Measurements from ENCODE around the gene IL36RN. TPM values are rescaled to one million over a fixed set of nuclear protein-coding genes. Genes with fewer than 3 reads are reported as not detected.
"Not testable (repeated sequence)": the region's sequence is repeated elsewhere in the genome, so short reads cannot be mapped to it uniquely, and the experiment has no call there.

IL36RN gene
- total RNA-seq, 2 donors from 2014 or later: not detected

DNA sequence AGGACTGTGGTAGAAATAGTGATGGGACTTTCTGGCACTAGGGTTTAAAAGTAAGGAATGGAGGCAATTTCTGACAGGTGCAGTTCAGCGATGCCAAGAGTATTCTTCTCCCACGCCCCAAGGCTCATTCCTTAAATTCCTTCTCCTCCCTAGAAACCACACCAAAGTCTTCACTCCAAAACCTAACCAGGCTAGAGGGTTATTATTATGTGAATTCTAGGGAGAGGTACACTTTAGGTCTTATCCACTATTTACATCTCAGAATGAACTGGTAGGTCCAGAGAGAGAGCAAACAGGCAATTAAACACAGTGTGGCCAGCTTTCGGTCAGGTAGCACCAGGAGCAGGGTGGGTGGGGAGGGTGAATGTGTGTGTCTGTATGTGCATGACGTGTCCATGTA lies 20.1 kb downstream of the IL36RN start:
- H3K9me3 Mint-ChIP-seq: no peaks in the 10 kb centered on the region
- no peaks in the 10 kb centered on the region for H3K36me3 Mint-ChIP-seq
- ATAC-seq: no peak
- DNase-seq (ENCODE audit: low spot score in 2 of 2): no peak
- H3K27ac Mint-ChIP-seq: no peak overlapping the region

DNA sequence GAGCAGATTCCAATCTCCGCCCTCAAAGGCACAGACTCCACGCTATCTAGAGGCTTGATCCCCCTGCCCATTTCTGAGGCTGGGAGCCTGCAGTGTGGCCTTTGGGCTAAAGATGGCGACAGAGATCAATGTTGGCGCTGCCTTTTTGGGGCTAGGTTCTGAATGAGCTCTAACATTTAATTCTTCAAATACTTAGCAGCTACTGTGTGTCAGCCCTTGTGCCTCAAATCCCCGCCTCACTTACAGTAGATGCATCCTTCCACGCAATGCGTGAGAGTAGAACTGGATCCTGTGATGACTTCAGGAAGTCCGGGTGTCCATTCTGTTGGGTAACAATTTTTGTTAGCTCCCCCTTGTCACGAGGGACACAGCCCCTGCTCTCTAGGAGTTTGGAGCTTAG lies 21.1 kb downstream of the IL36RN start:
- no peaks in the 10 kb centered on the region for H3K9me3 Mint-ChIP-seq
- no peak overlapping the region for H3K27ac Mint-ChIP-seq
- no peaks in the 10 kb centered on the region for H3K36me3 Mint-ChIP-seq
- ATAC-seq: peak; percentile 56 to 72
- DNase-seq (ENCODE audit: low spot score in 2 of 2): peak in 1 of 2 donors; percentile 67

DNA sequence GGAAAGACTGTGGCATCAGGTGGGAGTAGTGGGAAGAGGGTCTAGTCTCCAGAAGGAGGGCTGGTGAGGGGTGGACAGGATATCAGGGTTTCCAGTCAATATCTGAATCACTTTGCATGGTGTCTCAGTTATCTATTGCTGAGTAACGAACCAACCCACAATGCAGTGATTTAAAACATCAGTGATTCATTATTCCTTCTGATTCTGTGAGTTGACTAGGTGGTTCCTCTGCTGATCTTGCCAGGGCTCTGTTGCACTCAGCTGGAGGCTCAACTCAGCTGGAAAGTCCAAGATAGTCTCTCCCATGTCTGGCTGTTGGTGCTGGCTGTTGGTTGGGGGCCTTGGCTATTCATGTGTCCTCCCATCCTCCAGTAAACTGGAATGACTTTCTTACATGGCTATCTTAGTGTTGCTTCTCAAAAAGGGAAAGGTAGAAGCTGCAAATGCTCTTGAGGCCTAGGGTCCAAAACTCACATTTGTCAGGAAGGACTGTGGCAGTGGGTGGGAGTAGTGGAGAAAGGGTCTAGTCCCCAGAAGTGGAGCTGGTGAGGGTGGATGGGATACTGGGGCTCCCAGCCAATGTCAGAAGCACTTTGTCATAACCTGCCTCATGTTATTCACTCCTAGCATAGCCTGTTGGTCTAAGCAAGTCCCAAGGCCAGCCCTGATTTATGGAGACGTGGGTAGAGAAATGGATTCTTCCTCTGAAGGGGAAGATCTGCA lies 22.7 kb downstream of the IL36RN start:
- ATAC-seq: peak in 1 of 2 donors; percentile 41

DNA sequence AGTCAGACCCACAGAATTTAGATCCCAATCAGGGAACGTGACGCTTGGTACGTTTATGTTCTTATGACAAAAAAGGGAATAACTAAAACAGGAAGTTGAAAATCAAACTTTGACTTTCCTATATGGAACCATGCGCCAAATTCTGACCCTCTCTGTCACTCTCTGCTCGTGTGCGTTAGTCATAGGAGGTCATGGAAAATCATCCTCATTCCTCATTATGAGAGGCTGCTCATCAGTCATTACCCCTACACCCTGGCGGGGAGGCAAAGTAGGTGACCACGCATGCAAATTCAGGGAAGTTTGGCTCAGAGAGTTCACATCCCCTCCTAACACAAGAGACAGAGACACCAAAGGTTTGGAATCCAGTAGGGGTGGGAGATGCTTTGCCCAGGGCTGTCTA lies 24.3 kb downstream of the IL36RN start:
- no peak overlapping the region for H3K27ac Mint-ChIP-seq
- H3K9me3 Mint-ChIP-seq: no peaks in the 10 kb centered on the region
- peak in 1 of 2 donors; percentile 68 for ATAC-seq
- no peak for DNase-seq (ENCODE audit: low spot score in 2 of 2)
- H3K36me3 Mint-ChIP-seq: no peaks in the 10 kb centered on the region

More for the DNA sequence above, 22.7 kb downstream of the IL36RN start:
- DNase-seq (ENCODE audit: low spot score in 2 of 2): no peak
- Mint-ChIP-seq H3K36me3 (no peaks in the 10 kb centered on the region), H3K9me3 (no peaks in the 10 kb centered on the region), H3K27ac (no peak overlapping the region)

DNA sequence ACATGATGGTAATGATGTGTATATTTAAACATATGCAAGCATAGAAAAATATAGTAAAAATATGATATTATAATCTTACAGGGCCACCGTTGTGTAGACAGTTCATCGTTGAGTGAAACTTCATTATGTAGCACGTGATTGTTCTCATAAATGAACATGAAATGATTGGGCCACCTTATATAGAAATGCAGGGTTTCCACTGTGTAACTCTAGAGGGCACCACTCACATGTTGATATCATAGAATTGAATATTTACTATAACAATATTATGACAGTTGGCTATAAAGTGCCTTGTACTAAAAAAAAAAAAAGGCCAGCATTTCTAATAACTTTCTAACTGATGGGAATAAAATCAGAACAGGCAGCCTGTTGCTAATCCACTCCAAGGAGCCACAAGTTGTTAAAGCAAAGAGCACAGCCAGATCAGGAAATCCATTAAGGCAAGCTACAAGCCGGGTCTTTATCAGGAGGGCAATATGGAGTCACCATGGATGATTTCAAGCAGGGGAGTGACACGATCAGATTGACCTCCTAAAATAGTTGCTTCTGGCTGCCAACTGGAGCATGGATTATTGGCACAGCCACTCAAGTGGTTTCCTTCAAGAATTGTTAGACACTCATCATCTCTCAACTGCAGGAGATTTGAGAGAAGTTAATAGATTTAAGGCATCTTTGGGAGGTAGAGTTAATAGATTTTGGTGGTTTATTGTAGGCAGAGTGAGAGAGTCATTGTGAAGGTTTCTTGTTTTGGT lies 25.4 kb downstream of the IL36RN start:
- ATAC-seq (peak; percentile 60 to 74), DNase-seq (ENCODE audit: low spot score in 2 of 2) (no peak)
- no peak overlapping the region for H3K27ac Mint-ChIP-seq
- H3K9me3 Mint-ChIP-seq: no peaks in the 10 kb centered on the region
- no peaks in the 10 kb centered on the region for H3K36me3 Mint-ChIP-seq

DNA sequence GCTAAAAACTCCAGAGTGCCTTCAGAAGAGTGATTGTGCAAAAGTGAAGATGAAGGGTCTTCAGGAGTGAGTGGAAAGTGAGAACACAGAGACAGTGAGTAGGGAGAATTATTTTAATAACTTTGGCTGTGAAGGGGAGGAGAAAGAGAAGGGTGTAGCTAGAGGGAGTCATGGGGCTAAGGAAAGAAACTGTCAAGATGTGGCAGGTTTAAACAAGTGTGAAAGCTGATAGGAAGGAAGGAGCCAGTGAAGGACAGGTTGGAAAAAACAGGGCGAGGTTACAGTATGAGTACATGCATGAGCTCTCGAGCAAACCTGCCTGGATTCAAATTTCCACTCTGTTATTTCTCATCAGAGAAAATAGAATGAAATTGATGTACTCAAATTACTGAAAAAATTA lies 26.5 kb downstream of the IL36RN start:
- Mint-ChIP-seq H3K36me3 (no peaks in the 10 kb centered on the region), H3K27ac (peak overlapping the region in 1 of 2 donors; percentile 11), H3K9me3 (no peaks in the 10 kb centered on the region)
- DNase-seq (ENCODE audit: low spot score in 2 of 2) (no peak), ATAC-seq (no peak)

DNA sequence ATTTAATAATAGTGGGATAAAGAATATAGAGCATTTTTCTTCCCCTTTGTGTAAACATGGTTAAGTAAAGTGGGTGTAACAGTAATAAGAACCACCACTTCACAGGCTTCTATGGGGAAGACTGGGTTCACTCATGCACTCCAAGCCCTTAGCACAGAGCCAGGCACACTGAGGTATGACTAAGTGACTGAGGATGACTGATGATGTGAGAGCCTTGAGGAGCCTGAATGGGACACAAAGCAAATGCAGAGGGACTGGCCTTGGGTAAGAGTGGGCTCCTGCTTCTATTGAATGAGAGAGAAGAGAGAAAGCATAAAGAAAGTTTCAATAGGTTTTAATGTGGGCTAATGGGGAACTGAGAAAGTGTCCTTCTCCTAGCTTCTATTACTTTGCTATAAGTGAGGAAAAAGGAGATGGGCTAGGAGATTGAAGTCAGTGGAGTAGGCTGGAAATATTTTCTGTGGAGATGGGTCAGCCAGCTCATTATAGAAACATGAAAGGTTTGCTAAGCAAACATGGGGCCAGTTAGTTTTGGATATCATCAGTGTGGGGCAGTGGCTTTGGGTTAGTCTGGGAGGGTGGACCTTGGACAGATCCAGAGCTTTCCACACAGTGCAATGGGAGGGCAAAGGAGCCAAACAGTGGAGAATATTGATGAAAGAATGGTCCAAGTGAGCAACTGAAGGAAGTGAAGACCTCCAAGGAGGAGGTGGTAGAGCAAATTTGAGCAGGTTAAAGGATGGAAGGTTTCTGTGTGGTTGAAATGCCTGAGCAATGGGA lies 29.4 kb downstream of the IL36RN start:
- no peaks in the 10 kb centered on the region for H3K36me3 Mint-ChIP-seq
- ATAC-seq (no peak), DNase-seq (ENCODE audit: low spot score in 2 of 2) (no peak)
- no peaks in the 10 kb centered on the region for H3K9me3 Mint-ChIP-seq
- H3K27ac Mint-ChIP-seq: no peak overlapping the region

DNA sequence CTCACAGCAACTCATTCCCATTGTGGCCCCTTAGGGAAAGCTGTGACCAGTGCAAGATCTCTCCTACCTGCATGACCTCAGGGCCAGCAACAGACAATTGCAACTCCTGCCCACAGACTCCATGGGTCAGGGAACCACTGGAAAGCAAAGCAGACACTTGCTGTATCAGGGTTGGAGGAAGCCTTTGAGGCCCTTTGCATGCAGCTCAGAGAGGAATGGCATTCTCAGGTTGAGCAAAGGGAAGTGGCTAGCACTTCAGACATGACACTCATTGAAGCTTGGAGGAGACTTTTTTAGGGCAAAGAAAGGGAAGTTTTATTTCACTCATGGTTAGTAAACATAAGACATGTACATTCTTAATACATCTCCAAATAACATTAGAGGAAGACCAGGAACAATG lies 30.9 kb downstream of the IL36RN start:
- no peaks in the 10 kb centered on the region for H3K9me3 Mint-ChIP-seq
- ATAC-seq (peak in 1 of 2 donors; percentile 78), DNase-seq (ENCODE audit: low spot score in 2 of 2) (no peak)
- no peak overlapping the region for H3K27ac Mint-ChIP-seq
- H3K36me3 Mint-ChIP-seq: no peaks in the 10 kb centered on the region

DNA sequence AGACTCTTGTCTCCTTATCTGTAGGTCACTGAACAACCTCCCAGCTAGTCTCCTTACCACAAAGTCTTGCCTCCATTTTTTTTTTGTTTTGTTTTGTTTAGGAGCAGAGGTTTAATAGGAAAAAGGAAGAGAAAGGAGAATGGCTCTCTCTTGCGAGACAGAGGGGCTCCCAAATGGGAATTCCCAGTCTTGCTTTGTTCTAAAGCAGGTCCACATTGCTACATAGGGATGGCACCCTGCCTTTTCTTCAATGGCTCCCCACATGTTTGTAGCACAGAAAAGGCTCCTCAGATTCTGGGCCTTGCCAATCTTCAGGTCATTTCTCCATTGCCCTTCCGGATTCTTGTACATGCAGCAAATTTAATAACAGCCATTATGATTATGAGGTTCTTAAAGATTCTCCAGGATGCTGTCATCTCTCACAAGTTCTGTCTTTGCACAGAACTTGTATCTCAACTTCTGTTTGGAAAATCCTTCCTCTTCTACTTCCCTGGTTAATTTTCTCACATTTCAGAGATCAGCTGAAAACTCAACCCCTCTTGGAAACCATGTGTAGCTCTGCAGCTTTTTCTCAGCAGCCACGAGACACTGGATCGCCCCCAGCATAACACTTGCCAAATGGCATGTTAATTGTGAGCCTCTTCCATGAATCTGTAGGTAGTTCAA lies 32.4 kb downstream of the IL36RN start:
- Mint-ChIP-seq H3K9me3 (peaks cover 0 to 5% of the 10 kb centered on the region in 2 donors), H3K36me3 (peaks cover 0 to under 1% of the 10 kb centered on the region in 2 donors), H3K27ac (no peak overlapping the region)
- no peak for ATAC-seq
- no peak for DNase-seq (ENCODE audit: low spot score in 2 of 2)

DNA sequence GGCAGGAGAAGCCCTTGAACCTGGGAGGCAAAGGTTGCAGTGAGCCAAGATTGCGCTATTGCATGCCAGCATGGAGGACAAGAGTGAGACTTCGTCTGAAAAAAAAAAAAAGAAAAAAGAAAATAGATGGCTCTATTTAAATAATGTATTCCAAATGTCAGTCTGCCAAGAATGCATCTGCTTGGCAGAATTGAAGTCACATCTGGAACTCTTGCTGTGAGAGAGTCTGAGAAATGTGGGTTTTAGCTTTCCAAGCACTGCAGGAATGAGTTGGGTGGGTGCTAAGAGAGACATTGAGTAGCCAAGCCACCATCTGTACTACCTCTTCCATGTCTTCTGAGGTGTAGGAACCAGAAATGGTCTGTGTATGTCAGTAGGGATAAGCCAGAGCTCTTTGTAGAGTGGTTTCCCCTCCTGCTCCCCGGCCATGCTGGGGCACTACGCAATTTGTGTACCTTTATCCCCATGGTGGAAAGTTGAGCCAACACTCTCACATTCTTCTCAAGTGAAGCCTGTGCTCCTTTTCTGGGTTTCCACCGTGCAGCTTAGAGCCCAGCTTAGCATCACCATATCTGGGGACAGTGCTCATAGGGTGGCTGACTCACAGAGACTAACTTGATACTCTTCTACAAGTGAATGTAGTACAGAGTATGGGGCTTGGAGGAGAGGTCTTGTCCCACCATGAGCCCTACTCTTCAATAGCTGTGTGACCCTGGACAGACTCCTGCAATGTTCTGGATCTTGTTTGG lies 34.0 kb downstream of the IL36RN start:
- no peak overlapping the region for H3K27ac Mint-ChIP-seq
- no peak for ATAC-seq
- no peak for DNase-seq (ENCODE audit: low spot score in 2 of 2)
- peaks cover 5 to 17% of the 10 kb centered on the region in 2 donors for H3K36me3 Mint-ChIP-seq
- peaks cover 13 to 20% of the 10 kb centered on the region in 2 donors for H3K9me3 Mint-ChIP-seq

GRCh38 chr2:113093613-113093977 lies 34.6 kb downstream of the IL36RN start:
- Mint-ChIP-seq H3K27ac (no peak overlapping the region), H3K9me3 (peaks cover 13 to 24% of the 10 kb centered on the region in 2 donors), H3K36me3 (peaks cover 7 to 22% of the 10 kb centered on the region in 2 donors)
- ATAC-seq (no peak), DNase-seq (ENCODE audit: low spot score in 2 of 2) (no peak)

- peaks cover 7 to 22% of the 10 kb centered on the region in 2 donors for H3K36me3 Mint-ChIP-seq
- not testable (repeated sequence) for DNase-seq (ENCODE audit: low spot score in 2 of 2); ATAC-seq; H3K27ac Mint-ChIP-seq
- peaks cover 13 to 24% of the 10 kb centered on the region in 2 donors for H3K9me3 Mint-ChIP-seq
Observed at GRCh38 chr2:113096306-113096705, 37.3 kb downstream of the IL36RN start.

DNA sequence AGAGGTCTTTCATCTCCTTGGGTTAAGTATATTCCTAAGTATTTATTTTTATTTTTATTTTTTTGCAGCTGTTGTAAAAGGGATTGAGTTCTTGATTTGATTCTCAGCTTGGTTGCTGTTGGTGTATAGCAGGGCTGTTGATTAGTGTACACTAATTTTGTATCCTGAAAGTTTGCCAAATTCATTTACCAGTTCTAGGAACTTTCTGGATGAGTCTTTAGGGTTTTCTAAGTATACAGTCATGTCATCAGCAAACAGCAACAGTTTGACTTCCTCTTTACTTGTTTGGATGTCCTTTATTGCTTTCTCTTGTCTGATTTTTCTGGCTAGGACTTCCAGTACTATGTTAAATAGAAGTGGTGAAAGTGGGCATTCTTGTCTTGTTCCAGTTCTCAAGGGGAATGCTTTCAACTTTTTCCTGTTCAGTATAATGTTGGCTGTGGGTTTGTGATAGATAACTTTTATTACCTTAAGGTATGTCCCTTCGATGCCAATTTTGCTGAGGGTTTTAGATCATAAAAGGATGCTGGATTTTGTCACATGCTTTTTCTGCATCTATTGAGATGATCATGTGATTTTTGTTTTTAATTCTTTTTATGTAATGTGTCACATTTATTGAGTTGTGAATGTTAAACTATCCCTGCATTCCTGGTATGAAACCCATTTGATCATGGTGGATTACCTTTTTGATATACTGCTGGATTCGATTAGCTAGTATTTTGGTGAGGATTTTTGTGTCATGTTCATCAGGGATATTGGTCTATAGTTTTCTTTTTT lies 38.0 kb downstream of the IL36RN start:
- peaks cover 13 to 25% of the 10 kb centered on the region in 2 donors for H3K9me3 Mint-ChIP-seq
- DNase-seq (ENCODE audit: low spot score in 2 of 2): not testable (repeated sequence)
- H3K36me3 Mint-ChIP-seq: peaks cover 8 to 22% of the 10 kb centered on the region in 2 donors
- H3K27ac Mint-ChIP-seq: peak overlapping the region in 1 of 2 donors; percentile 73
- peak in 1 of 2 donors; percentile 74 for ATAC-seq

DNA sequence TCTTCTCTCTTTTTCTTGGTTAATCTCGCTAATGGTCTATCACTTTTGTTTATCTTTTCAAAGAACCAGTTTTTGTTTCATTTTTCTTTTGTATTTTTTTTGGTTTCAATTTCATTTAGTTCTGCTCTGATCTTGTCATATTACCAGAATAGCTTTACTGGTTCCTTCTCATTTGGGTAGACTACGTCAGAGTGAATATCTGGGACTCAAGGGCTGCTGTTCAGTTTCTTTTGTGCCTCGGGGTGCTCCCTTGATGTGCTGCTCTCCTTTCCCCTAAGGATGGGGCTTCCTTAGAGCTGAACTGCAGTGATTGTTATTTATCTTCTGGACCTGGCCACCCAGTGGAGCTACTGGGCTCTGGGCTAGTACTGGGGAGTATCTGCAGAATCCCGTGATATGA lies 39.0 kb downstream of the IL36RN start:
- peaks cover 18 to 31% of the 10 kb centered on the region in 2 donors for H3K36me3 Mint-ChIP-seq
- DNase-seq (ENCODE audit: low spot score in 2 of 2) (no peak), ATAC-seq (peak; percentile 89 to 94)
- H3K9me3 Mint-ChIP-seq: peaks cover 16 to 30% of the 10 kb centered on the region in 2 donors
- peak overlapping the region; percentile 53 to 79 for H3K27ac Mint-ChIP-seq

DNA sequence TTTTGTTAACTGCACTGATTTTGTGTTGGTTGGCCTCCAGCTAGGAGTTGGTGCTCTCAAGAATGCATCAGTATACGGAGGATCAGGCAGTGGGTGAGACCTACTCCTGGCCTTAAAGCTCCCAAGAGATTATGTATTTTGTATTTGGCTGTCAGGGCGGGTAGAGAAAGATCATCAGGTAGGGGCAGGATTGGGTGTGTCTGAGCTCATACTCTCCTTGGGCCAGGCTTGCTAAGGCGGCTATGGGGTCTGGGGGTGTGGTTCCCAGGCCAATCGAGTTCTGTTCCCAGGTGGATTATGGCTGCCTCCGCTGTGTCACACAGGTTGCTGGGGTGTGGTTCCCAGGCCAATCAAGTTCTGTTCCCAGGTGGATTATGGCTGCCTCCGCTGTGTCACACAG lies 39.5 kb downstream of the IL36RN start:
- peaks cover 21 to 33% of the 10 kb centered on the region in 2 donors for H3K9me3 Mint-ChIP-seq
- peaks cover 22 to 36% of the 10 kb centered on the region in 2 donors for H3K36me3 Mint-ChIP-seq
- DNase-seq (ENCODE audit: low spot score in 2 of 2) (no peak), ATAC-seq (peak in 1 of 2 donors; percentile 34)
- H3K27ac Mint-ChIP-seq: peak overlapping the region; percentile 53 to 79

Data from activated naive CD4-positive, alpha-beta T cell treated with anti-CD3 and anti-CD28 coated beads, Interleukin-2, amount 50 U/mL, for 72 hours (primary cell).